ENCODE data around the gene AP1M2.
"Not testable (repeated sequence)": the region's sequence is repeated elsewhere in the genome, so short reads cannot be mapped to it uniquely, and the experiment has no call there.

DNA sequence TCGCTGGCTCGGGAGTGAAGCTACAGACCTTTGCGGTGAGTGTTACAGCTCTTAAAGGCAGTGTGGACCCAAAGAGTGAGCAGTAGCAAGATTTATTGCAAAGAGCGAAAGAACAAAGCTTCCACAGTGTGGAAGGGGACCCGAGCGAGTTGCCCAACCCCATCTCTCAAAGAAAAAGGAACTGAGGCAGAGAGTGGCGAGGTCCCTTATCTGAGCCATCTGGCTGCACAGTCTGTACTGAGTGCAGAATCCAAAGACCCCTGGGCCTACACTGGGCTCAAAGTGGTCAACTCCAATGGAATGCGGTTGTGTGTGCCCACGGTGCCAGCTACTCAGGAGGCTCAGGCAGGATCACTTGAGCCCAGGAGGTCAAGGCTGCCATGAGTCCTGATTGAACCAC lies 48.1 kb downstream of the AP1M2 start:
- not testable (repeated sequence) for TF ChIP-seq CHD4 (IDR thresholded peaks at IDR 0.05; ENCODE audit: borderline replicate concordance); MAFK (IDR thresholded peaks at IDR 0.05; ENCODE audit: partially characterized antibody); ZNF302 (CRISPR knock-in tag; IDR thresholded peaks at IDR 0.05); RCOR1 (IDR thresholded peaks at IDR 0.05; ENCODE audit: low read depth, low read length); EP300 (IDR thresholded peaks at IDR 0.05)
- TF ChIP-seq, protein P1, sequence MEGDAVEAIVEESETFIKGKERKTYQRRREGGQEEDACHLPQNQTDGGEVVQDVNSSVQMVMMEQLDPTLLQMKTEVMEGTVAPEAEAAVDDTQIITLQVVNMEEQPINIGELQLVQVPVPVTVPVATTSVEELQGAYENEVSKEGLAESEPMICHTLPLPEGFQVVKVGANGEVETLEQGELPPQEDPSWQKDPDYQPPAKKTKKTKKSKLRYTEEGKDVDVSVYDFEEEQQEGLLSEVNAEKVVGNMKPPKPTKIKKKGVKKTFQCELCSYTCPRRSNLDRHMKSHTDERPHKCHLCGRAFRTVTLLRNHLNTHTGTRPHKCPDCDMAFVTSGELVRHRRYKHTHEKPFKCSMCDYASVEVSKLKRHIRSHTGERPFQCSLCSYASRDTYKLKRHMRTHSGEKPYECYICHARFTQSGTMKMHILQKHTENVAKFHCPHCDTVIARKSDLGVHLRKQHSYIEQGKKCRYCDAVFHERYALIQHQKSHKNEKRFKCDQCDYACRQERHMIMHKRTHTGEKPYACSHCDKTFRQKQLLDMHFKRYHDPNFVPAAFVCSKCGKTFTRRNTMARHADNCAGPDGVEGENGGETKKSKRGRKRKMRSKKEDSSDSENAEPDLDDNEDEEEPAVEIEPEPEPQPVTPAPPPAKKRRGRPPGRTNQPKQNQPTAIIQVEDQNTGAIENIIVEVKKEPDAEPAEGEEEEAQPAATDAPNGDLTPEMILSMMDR (IDR thresholded peaks at IDR 0.05) = not testable (repeated sequence)
- TF ChIP-seq, protein P2, sequence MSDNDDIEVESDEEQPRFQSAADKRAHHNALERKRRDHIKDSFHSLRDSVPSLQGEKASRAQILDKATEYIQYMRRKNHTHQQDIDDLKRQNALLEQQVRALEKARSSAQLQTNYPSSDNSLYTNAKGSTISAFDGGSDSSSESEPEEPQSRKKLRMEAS (IDR thresholded peaks at IDR 0.05) = not testable (repeated sequence)
